ENCODE results near the gene CISTR. TPM values are rescaled to one million over a fixed set of nuclear protein-coding genes. Genes with fewer than 3 reads are reported as not detected.

Gene CISTR
- total and polyA plus RNA-seq, 11 donors = 0.24 to 4.4 (median 2.2) TPM; not detected in 1

GRCh38 chr12:53754633-53755264 lies 3.0 kb upstream of the CISTR start:
- no peak for TF ChIP-seq CTCF (IDR thresholded peaks at IDR 0.05)
- TF ChIP-seq POLR2A (IDR thresholded peaks at IDR 0.05) = no peak

GRCh38 chr12:53754188-53754585 lies 2.4 kb upstream of the CISTR start:
- Histone ChIP-seq H3K27ac (no peak overlapping the region), H3K4me3 (no peak overlapping the region), H3K9me3 (no peaks in the 10 kb centered on the region), H3K4me1 (peaks cover 0 to 38% (median 20%) of the 10 kb centered on the region in 12 donors), H3K27me3 (peaks cover 0 to 65% (median 30%) of the 10 kb centered on the region in 9 donors), H3K36me3 (no peaks in the 10 kb centered on the region)
- ATAC-seq (no peak), DNase-seq (no peak)
- TF ChIP-seq CTCF (IDR thresholded peaks at IDR 0.05) (no peak), POLR2A (IDR thresholded peaks at IDR 0.05) (no peak)
- intact Hi-C loops (cut with DNase I) = loop anchor here in 2 of 10 donors (10.0 kb wide), 2 partner anchors 441 to 451 kb away; no protein-coding TSS in a partner anchor
- WGBS, 4 donors = 41 to 47% (median 46%) methylated on average over 7 of the region's 7 CpGs

More at GRCh38 chr12:53754633-53755264, 3.0 kb upstream of the CISTR start:
- 7 to 14% (median 9%) methylated on average over 4 of the region's 4 CpGs for WGBS, 4 donors
- Histone ChIP-seq H3K27me3 (peaks cover 0 to 66% (median 30%) of the 10 kb centered on the region in 9 donors), H3K9me3 (no peaks in the 10 kb centered on the region), H3K27ac (no peak overlapping the region), H3K4me3 (no peak overlapping the region), H3K4me1 (peaks cover 0 to 38% (median 20%) of the 10 kb centered on the region in 12 donors), H3K36me3 (no peaks in the 10 kb centered on the region)
- DNase-seq (no peak), ATAC-seq (no peak)
- intact Hi-C loops (cut with DNase I) = loop anchor here in 2 of 10 donors (10.0 kb wide), 2 partner anchors 440 to 450 kb away; no protein-coding TSS in a partner anchor

GRCh38 chr12:53752621-53753020 lies 842 bp upstream of the CISTR start:
- H3K36me3 ChIP-seq = no peaks in the 10 kb centered on the region
- no peaks in the 10 kb centered on the region for H3K9me3 ChIP-seq
- WGBS, 4 donors = 80 to 94% (median 92%) methylated on average over 3 of the region's 3 CpGs
- peaks cover 0 to 66% (median 18%) of the 10 kb centered on the region in 9 donors for H3K27me3 ChIP-seq
- H3K27ac ChIP-seq = no peak overlapping the region
- no peak for DNase-seq
- no peak overlapping the region for H3K4me3 ChIP-seq
- intact Hi-C loops (cut with DNase I) = loop anchor here in 2 of 10 donors (10.0 kb wide), 2 partner anchors 442 to 452 kb away; no protein-coding TSS in a partner anchor
- no peak for ATAC-seq
- H3K4me1 ChIP-seq = peaks cover 0 to 38% (median 20%) of the 10 kb centered on the region in 12 donors
- TF ChIP-seq CTCF (IDR thresholded peaks at IDR 0.05) (no peak), POLR2A (IDR thresholded peaks at IDR 0.05) (no peak)

GRCh38 chr12:53752192-53752601 lies 418 bp upstream of the CISTR start:
- Histone ChIP-seq H3K27ac (peak overlapping the region in 7 of 12 donors; percentile 3 to 73 (median 56)), H3K36me3 (no peaks in the 10 kb centered on the region), H3K4me1 (peaks cover 0 to 34% (median 20%) of the 10 kb centered on the region in 12 donors), H3K27me3 (peaks cover 0 to 66% (median 14%) of the 10 kb centered on the region in 9 donors), H3K4me3 (peak overlapping the region in 10 of 12 donors; percentile 48 to 72 (median 62)), H3K9me3 (no peaks in the 10 kb centered on the region)
- no peak for ATAC-seq
- no peak for DNase-seq
- WGBS, 4 donors = 48 to 57% (median 54%) methylated on average over 13 of the region's 13 CpGs
- intact Hi-C loops (cut with DNase I) = loop anchor here in 2 of 10 donors (10.0 kb wide), 2 partner anchors 443 to 453 kb away; no protein-coding TSS in a partner anchor
- TF ChIP-seq CTCF (IDR thresholded peaks at IDR 0.05) (no peak), POLR2A (IDR thresholded peaks at IDR 0.05) (no peak)

Measured in heart left ventricle (tissue), 16 donors.